LNCAP (cell line): ENCODE results near the gene NPHP4.

Experiments used
- CTCF ChIP-seq: fragments of 450-650 bp; IDR thresholded peaks from 2 replicates; pipeline ENCODE4 v1.5.1; 2017; ENCODE audit warnings: mild to moderate bottlenecking

Gene NPHP4

GRCh38 chr1:5865056-5865455 lies 127.2 kb downstream of the NPHP4 start:
- TF ChIP-seq CTCF, result no peak

GRCh38 chr1:5864256-5864655 lies 128.0 kb downstream of the NPHP4 start:
- no peak for TF ChIP-seq CTCF

- no peak for TF ChIP-seq CTCF
Observed at GRCh38 chr1:5863238-5863637, 129.0 kb downstream of the NPHP4 start.

- TF ChIP-seq CTCF, result no peak
Observed at GRCh38 chr1:5861871-5862825, 130.1 kb downstream of the NPHP4 start.

- no peak for TF ChIP-seq CTCF
Observed at GRCh38 chr1:5860277-5860676, 131.9 kb downstream of the NPHP4 start.

- no peak for TF ChIP-seq CTCF
Observed at GRCh38 chr1:5859766-5860165, 132.5 kb downstream of the NPHP4 start.

- TF ChIP-seq CTCF, result no peak
Observed at GRCh38 chr1:5858844-5859407, 133.3 kb downstream of the NPHP4 start.
